GM21423 (cell line): ENCODE results near the gene CNNM4.

Experiments used
- ATAC-seq: cut with Tn5 transposase; IDR thresholded peaks from one replicate; pipeline ENCODE4 v1.9.1; 2021; ENCODE audit warnings: mild to moderate bottlenecking, moderate library complexity; ENCODE audit not compliant: unreplicated experiment

Gene CNNM4

GRCh38 chr2:96758987-96759386 is 1.7 kb upstream of the CNNM4 start:
- no peak for ATAC-seq

DNA sequence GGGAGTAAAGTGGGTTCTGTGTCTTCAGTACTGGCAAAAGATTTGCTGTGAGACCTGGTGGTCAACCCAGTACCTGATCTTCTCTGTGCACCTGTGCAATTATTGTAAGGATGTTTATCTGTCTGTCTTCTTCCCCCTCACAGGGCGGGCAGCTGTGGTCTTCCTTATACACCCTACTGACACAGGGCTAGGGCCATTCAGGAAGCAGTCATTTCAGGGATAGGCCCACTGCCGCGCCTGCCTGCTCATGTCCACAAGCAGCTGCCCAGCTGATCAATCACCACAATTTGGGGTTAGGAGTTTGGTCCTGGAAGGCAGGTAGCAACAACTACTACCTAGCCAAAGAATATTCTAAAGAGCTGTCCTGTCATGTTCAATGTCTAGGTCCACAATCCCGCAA is 1.2 kb upstream of the CNNM4 start:
- no peak for ATAC-seq

- peak; percentile 9 for ATAC-seq
These were observed 507 bp downstream of the CNNM4 start for GRCh38 chr2:96760986-96761832.

DNA sequence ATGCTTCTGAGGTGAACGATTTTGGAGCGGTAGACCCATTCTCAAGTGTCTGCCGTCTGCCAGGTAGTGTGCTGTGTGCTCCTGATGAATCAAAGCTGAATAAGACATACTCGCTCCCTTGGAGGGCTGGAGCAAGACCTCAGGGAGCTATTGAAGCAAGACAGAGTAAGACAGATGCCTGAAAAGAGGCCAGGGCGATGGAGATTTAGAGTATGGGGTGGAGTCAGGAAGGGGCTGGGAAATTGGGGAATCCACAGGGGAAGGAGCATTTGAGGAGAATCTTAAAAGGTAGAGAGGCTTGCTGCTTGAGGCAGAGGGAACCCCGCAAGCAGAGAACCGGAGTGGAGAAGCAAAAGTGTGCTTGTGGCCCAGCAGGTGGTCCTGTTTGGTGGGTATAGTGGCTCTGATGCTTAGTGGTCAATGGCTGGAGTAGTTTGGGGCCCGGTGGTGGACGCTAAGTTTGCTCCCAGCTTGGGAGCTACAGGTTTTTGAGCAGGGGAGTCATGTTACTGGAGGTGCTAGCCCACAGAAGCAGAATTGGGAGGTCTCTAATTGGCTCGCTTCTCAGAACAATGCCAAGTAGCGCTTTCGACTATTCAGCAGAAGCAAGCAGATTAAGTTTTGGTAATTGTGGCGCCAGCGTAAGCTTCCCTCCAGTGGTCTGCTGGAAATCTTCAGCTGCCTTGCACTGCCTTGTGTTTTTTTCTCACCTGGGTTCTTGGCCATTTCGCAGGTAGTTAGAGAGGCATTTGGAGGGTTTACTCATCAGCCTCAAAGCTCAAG is 2.0 kb downstream of the CNNM4 start:
- ATAC-seq = no peak

DNA sequence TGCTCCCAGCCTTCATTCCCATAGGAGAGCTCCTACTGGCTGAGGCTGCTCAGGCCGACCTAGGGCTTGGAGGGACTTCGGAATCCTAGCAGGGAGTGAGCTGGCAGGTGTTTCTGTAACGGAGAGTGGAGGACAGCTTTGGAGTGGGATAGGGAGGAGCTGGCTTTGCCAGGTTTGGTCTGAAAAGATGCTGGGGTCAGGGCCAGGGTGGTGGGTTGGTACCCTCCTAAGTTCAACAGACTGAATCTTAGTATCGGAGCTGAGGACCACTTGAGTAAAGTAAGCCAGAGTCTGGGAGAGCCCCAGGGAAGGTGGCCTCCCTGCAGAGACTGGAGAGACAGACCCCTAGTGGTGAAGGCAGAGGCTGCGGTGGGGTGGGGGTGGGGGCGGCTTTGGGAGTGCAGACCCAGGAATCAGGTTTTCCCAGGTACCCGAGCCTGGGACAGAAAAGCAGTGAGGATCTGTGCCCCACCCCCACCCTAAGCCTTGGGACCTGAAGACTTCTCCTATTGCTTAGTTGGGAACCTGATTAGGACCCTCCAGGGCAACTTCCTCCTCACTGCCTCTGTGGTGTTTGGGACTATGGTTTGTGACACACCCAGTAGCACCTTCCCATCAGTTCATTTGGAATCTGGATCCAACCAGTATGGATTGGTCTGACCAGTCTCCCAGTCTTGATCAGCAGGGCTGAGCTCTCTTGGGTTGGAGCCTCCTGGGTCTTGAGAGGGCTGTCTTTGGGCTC is 3.0 kb downstream of the CNNM4 start:
- ATAC-seq = no peak

DNA sequence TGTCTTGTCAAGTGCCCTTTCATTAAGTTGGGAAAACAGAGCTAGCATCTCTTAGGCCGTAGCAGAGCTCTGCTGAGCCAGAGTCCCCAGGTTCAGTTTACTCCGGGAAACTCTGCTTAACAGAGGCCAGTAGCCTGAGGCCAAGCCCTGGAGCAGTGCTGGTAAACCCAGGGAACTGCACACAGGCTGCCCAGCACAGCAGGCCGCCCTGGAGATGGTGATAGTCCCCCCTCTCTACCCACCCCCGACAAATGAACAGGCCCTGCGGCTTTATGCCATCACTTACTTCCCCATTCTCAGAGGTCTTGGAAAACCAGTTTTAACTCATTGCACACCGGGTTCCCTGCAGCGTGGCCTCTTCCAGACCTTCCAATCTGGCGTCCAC is 3.5 kb downstream of the CNNM4 start:
- ATAC-seq = no peak

- ATAC-seq = no peak
These were observed 6.6 kb downstream of the CNNM4 start for GRCh38 chr2:96767135-96767871.

DNA sequence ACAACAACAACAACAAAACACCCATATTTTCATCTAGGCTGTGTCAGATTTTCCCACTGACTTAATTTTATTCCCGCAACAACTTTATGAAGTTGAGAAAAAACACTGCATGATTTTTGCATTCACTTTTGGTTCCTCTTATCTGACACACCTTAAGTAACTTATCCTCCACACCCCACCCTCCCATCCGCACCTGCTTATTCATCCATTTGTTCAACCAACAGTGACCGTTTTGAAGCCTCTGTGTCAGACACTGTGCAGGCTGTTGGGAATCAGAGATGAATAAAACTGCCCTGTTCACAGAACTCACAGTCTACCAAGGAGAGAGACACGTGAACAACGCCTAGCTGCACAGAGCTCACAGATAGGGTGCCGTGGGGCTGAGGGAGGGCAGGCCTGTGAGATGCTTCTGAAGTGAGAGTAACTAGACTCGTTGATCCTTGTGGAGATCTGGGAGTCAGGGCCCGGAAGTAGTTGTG is 7.4 kb downstream of the CNNM4 start:
- ATAC-seq = no peak

GRCh38 chr2:96769814-96770213 is 9.1 kb downstream of the CNNM4 start:
- no peak for ATAC-seq

DNA sequence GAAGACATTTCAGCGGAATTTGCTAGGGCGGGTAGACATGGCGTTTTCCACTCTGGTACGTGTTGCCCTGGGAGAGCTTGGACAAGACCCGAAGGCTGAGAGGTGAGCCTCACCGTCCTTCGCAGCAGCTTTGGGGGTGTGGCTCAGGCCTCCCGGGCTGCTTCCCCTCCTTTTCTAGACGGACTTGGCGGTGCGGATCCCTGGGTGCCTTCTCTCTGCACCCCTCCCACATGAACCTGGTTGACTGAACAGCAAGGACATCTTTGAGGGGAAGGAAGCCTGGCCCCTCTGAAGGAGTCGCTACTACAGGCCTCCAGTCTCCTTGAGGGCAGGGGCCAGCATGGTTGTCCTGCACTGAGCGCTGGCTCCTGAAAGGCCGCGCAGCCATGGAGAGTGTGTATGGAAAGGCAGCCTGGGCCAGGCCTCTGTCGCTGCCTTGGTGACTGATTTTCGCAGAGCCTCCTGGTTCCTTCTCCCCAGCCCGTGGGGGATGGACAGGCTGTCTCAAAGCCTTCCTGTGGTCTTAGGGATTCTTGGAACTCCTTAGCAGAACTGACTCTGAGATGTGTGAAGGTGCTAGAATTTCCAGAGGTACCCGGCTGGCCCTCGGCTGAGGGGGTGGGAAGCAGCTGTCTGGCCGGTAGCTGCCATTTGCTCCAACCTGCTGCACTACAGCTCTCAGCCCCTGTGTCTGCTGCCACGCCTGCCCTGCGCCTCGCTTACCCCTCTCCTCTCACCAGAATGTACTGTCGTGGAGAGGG is 9.9 kb downstream of the CNNM4 start:
- ATAC-seq = no peak

DNA sequence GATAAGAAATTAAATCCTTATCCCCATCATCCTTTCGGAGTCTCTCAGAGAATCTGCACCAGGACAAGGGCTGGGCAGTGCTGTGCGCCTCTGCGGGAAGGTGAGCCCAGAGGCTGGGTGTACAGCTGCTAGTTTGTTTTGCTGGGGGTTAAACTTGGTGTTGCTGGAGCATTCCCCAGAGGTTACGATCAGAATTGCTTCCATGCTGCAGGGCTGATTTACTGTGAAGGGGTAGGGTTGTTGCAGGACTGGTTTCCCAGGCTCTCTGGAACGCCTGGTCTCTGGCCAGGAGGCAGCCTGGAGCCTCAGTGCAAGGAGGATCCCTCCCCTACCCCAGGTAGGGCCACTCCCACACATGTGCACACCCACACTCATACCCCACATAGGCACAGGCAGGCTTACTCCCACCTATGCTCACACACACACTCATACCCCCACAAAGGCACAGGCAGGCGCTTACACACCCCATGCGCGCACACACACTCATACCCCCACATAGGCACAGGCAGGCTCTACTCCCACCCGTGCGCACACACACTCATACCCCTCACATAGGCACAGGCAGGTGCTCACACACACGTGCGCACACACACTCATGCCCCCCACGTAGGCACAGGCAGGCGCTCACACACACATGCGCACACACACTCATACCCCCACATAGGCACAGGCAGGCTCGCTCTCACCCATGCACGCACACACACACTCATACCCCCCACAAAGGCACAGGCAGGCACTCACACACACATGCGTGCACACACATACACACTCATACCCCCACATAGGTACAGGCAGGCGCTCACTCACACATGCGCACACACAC is 11.3 kb downstream of the CNNM4 start:
- no peak for ATAC-seq

DNA sequence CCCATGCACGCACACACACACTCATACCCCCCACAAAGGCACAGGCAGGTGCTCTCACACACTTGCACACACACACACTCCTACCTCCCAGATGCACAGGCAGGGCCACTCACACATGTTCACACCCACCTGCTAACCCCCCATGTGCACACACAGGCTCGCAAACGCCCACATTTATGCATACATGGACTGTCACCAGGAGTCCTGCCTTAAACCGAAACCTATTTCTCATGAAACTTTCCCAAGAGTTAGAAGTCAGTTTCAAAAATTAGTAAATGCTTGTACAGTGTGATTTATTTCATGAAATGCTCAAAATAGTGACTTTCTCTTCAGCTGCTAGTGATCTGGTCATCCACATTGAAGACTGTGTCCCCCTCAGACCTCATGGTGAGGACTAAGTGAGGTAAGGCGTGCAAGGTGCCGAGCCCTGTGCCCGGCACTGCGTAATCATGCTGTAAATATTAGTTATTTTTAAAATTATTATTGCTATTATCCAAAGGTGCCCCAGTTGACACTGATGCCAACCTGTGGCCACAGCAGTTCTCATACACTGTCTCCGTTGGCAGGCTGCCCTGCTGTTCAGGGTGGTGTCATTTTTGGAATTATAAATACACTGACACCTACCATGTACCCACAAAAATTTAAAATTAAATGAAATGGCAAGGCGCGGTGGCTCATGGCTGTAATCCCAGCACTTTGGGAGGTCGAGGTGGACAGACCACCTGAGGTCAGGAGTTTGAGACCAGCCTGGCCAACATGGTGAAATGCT is 12.4 kb downstream of the CNNM4 start:
- ATAC-seq = no peak

DNA sequence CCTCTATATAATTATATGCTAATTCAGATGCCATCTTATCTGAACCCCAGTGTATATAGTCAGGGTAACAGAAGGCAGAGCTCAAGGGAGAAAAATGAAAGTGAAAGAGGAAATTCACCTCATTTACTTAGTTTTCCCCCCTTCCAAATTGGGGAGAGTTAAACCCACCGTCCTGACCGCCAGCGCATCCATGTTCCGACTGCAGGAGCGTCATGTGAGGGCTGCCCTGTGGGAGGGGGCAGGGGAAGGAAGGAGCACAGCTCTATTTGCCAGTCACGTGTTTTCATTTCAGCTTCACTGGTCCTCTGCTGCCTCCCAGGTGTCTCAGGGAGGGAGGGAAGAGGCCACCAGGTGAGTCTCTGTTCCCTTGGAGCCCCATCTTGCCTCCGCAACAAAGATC is 13.2 kb downstream of the CNNM4 start:
- no peak for ATAC-seq

DNA sequence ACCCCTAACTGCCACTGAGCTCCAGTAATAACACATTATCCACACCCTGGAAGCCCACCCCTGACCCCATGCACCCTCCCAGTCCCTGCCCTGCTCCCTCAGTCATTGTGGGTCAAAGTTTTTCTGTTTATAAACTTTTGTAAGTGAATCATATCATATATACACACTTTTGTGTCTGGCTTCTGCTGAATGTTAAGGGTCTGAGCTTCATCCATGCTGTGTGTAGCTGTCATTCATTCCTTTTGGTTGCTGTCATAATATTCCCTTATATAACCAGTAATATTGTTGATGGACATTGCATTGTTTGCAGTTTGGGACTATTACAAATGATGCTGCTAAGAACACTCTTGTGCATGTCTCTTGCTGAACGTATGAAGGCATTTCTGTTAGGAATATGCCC is 14.5 kb downstream of the CNNM4 start:
- no peak for ATAC-seq

GRCh38 chr2:96783388-96783787 is 22.7 kb downstream of the CNNM4 start:
- no peak for ATAC-seq

DNA sequence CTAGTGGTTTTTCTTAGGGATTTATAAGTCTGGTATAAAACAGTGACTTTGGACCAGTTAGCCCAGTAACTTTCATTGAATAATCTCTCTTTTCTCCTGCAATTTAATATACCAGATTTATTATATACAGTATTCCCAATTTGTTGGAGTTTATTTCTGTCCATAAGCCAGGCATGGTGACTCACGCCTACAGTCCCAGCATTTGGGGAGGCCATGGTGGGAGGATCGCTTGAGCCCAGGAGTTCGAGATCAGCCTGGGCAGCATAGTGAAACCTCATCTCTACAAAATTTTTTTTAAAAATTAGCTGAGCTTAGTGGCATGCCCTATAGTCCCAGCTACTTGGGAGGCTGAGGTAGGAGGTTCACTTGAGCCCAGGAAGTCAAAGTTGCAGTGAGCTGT is 26.7 kb downstream of the CNNM4 start:
- no peak for ATAC-seq

DNA sequence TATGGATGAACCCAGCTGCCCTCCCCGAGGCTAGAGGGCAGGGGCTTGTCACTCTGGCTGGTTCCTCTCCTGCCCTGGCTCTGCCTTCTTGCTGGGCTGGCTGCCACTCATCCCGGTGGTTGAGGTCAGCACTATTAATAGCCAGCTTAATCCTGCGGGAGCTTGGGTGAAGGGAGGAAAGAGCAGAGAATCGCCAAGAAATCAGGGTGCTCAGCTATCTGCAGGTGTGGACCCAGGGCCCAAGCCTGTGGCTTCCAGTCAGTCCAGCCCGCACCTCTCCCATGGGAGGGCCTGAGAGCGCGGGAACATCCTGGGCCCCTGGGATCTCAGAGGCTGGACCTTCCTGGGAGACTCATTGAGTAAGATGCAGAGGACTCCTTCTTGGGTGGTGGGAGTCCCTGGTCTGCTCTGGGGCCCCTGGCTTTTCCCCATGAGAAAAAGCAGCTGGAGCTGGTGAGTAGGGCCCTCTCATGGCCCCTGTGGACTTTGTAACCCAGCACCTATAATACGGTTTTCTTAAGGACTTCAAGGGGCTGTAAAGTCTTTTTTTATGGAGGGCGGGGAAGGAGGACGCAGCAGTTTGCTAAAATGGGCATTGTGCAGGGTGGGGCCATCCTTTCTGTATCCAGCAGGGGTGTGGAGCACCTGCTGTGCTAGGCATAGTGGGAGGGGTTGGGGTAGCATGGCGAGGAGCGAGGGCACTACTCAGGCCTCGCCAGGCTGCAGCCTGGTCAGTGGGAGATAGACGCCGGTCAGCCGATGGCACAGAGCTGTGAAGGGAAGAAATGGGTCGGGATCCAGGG is 27.9 kb downstream of the CNNM4 start:
- ATAC-seq = no peak

GRCh38 chr2:96789245-96789617 is 28.5 kb downstream of the CNNM4 start:
- no peak for ATAC-seq
